ENCODE data around the gene NOTO.

Gene NOTO

GRCh38 chr2:73257425-73258125 lies 55.2 kb downstream of the NOTO start:
- no peak for DNase-seq (ENCODE audit: low read depth)

GRCh38 chr2:73258186-73258912 lies 56.0 kb downstream of the NOTO start:
- no peak for DNase-seq (ENCODE audit: low read depth)

GRCh38 chr2:73258913-73259215 lies 56.5 kb downstream of the NOTO start:
- DNase-seq (ENCODE audit: low read depth): no peak

- no peak for DNase-seq (ENCODE audit: low read depth)
Measured at GRCh38 chr2:73259276-73259675, 56.9 kb downstream of the NOTO start.

- no peak for DNase-seq (ENCODE audit: low read depth)
Measured at GRCh38 chr2:73259704-73260337, 57.4 kb downstream of the NOTO start.

GRCh38 chr2:73260338-73260984 lies 58.1 kb downstream of the NOTO start:
- no peak for DNase-seq (ENCODE audit: low read depth)

Measured in activated T-cell treated with anti-CD3 and anti-CD28 coated beads for 24 hours (primary cell).